ENCODE data around the gene RBP5. TPM values are rescaled to one million over a fixed set of nuclear protein-coding genes. Genes with fewer than 3 reads are reported as not detected.
A peak's percentile ranks its signal among the peaks of the same experiment; 100 is the strongest.

Gene RBP5
- total and polyA plus RNA-seq, 2 experiments from 2014 or later, result 1.5 to 8.9 TPM

DNA sequence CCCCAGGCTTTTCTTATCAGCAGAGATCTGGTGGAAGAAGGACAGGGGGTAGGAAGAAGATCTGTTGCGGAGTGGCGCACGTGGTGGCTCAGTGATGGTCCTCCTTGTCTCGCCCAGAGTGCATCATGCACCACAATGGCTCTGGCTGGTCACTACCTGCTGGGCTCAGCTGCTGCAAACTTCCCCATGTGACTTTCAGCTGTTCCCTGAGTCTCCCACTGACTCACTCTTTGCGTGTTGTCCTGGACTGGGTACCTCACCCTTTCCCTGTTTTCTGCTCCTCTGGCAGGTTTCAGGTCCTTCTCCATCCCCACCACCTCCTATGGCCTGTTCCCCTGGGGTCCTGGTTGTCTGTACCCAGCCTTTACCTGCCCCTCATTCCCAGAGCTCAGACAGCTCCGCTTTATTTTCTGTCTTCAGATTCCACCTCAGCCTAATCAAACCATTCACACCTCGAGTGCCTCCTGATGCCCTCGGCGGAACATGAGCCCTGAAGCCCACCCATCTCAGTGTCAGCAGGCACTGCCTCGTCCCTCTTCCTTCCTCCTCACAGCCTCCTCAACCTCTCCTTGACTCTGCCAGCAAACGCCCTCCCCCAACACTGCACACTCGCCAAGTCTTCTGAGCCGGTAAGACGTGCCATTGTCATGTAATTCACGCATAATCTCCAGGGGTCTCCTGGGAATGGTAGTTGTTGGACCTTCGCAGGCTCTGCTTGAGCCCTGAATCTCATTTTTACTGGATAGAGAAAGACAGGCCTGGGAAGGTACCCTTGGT, 38.3 kb downstream of the RBP5 start:
- Histone ChIP-seq H3K4me3 (no peak overlapping the region), H3K4me1 (ENCODE audit: low read depth) (peaks cover 4% of the 10 kb centered on the region), H3K27ac (no peak overlapping the region), H3K36me3 (no peaks in the 10 kb centered on the region), H3K9me3 (ENCODE audit: low read depth) (no peaks in the 10 kb centered on the region), H3K27me3 (no peaks in the 10 kb centered on the region)
- peak in 1 of 2 donors; percentile 30 for DNase-seq (ENCODE audit: low read depth in 1 of 2, low spot score in 1 of 2)
- TF ChIP-seq, protein P1, sequence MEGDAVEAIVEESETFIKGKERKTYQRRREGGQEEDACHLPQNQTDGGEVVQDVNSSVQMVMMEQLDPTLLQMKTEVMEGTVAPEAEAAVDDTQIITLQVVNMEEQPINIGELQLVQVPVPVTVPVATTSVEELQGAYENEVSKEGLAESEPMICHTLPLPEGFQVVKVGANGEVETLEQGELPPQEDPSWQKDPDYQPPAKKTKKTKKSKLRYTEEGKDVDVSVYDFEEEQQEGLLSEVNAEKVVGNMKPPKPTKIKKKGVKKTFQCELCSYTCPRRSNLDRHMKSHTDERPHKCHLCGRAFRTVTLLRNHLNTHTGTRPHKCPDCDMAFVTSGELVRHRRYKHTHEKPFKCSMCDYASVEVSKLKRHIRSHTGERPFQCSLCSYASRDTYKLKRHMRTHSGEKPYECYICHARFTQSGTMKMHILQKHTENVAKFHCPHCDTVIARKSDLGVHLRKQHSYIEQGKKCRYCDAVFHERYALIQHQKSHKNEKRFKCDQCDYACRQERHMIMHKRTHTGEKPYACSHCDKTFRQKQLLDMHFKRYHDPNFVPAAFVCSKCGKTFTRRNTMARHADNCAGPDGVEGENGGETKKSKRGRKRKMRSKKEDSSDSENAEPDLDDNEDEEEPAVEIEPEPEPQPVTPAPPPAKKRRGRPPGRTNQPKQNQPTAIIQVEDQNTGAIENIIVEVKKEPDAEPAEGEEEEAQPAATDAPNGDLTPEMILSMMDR (IDR thresholded peaks at IDR 0.05; ENCODE audit: low read depth, low read length), result no peak

DNA sequence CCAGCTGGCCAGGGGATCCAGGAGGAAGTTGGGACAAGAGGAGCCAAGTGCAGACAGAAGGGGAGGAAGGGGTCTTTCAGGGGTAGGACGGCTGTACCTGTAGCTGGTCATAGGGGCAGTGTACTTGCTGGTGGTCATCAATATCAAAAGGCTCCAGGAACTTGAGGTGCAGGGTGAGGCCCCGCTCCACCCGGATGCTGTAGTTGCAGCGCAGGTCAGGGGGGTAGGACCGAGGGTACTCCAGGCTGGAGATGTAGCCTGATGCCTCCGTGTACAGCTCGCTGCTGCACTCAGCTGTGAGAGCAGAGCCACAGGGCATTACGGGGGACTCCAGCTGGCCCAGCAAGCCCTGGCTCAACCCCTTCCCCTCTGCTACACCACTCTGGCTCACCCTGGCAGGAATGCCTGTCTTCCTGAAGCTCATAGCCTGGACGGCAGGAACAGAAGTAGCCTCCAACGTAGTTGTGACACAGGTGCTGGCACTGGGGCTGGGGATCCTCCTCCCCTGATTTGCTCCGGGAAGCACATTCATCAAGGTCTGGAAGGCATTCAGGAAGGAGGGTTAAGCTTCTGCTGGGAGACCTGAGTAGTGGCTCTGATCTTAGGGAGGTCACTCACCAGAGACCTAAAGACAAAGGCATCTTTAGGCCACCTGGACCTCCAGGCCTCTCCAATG, 39.4 kb downstream of the RBP5 start:
- Histone ChIP-seq H3K27ac (no peak overlapping the region), H3K36me3 (no peaks in the 10 kb centered on the region), H3K9me3 (ENCODE audit: low read depth) (no peaks in the 10 kb centered on the region), H3K27me3 (no peaks in the 10 kb centered on the region), H3K4me3 (no peak overlapping the region), H3K4me1 (ENCODE audit: low read depth) (peaks cover 4% of the 10 kb centered on the region)
- TF ChIP-seq, protein P1 (IDR thresholded peaks at IDR 0.05; ENCODE audit: low read depth, low read length), result no peak
- DNase-seq (ENCODE audit: low read depth in 1 of 2, low spot score in 1 of 2), result no peak

DNA sequence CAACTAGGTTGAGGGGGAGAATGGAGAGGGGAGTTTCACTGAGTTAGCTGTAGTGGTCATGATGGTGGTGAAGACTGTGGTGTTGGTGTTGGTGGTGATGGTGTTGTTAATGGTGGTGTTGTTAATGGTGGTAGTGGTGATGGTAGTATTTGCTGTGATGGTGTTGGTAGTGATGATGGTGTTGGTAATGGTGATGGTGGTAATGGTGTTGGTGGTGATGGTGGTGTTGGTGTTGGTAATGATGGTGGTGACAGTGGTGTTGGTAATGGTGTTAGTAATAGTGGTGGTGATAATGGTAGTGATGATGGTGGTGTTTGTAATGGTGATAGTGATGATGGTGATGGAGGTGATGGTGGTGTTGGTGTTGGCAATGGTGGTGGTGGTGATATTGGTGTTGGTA, 45.6 kb downstream of the RBP5 start:
- TF ChIP-seq, protein P1 (IDR thresholded peaks at IDR 0.05; ENCODE audit: low read depth, low read length), result no peak
- no peak for DNase-seq (ENCODE audit: low read depth in 1 of 2, low spot score in 1 of 2)
- no peaks in the 10 kb centered on the region for H3K4me1 ChIP-seq (ENCODE audit: low read depth)
- H3K36me3 ChIP-seq, result no peaks in the 10 kb centered on the region
- no peaks in the 10 kb centered on the region for H3K27me3 ChIP-seq
- H3K4me3 ChIP-seq, result no peak overlapping the region
- no peak overlapping the region for H3K27ac ChIP-seq
- no peaks in the 10 kb centered on the region for H3K9me3 ChIP-seq (ENCODE audit: low read depth)

DNA sequence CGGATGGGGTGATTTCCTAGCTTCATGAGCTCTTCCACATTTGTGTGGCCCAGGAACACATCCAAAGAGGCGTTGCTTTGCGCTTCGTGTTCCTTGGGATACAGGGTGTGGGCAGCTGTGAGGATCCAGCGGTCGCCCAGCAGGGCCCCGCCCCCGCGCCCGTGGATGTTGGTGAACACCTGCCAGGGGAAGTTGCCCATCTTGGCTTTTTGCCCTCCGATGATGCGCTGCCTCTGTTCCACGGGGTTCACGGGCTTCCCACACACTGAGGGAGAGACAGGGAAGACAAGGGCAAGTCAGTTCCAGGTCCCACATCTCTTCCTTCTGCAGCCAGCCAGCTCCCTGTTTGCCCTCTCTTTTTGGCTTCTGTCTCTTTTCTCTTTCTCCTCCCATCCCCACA, 47.7 kb downstream of the RBP5 start:
- Histone ChIP-seq H3K4me1 (ENCODE audit: low read depth) (no peaks in the 10 kb centered on the region), H3K36me3 (no peaks in the 10 kb centered on the region), H3K27ac (no peak overlapping the region), H3K4me3 (no peak overlapping the region), H3K9me3 (ENCODE audit: low read depth) (no peaks in the 10 kb centered on the region), H3K27me3 (no peaks in the 10 kb centered on the region)
- TF ChIP-seq, protein P1 (IDR thresholded peaks at IDR 0.05; ENCODE audit: low read depth, low read length), result no peak
- DNase-seq (ENCODE audit: low read depth in 1 of 2, low spot score in 1 of 2), result no peak

DNA sequence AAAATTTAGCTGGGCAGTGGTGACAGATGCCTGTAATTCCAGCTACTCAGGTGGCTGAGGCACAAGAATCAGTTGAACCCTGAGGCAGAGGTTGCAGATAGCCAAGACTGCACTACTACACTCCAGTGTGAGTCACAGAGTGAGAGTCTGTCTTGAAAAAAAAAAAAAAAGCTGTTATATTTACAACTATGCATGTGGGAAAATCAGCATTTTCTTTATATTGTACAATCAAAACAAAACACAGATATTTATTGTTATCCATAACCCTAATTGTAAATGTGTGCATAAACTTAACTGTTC, 48.9 kb downstream of the RBP5 start:
- H3K27me3 ChIP-seq, result no peaks in the 10 kb centered on the region
- H3K4me1 ChIP-seq (ENCODE audit: low read depth), result no peaks in the 10 kb centered on the region
- no peak overlapping the region for H3K4me3 ChIP-seq
- TF ChIP-seq, protein P1 (IDR thresholded peaks at IDR 0.05; ENCODE audit: low read depth, low read length), result no peak
- no peak overlapping the region for H3K27ac ChIP-seq
- H3K36me3 ChIP-seq, result no peaks in the 10 kb centered on the region
- H3K9me3 ChIP-seq (ENCODE audit: low read depth), result no peaks in the 10 kb centered on the region
- peak in 1 of 2 donors; percentile 65 for DNase-seq (ENCODE audit: low read depth in 1 of 2, low spot score in 1 of 2)
